ENCODE data around the gene HAO1. TPM values are rescaled to one million over a fixed set of nuclear protein-coding genes. Genes with fewer than 3 reads are reported as not detected.

Gene HAO1
- total RNA-seq, 1 experiment from 2014 or later: not detected

GRCh38 chr20:7866285-7866684 is 74.0 kb downstream of the HAO1 start:
- Mint-ChIP-seq H3K9me3 (ENCODE audit: unreplicated experiment) (no peaks in the 10 kb centered on the region), H3K4me3 (ENCODE audit: unreplicated experiment) (no peak overlapping the region), H3K4me1 (ENCODE audit: insufficient read depth, unreplicated experiment) (no peaks in the 10 kb centered on the region), H3K27me3 (ENCODE audit: insufficient read depth, unreplicated experiment) (no peaks in the 10 kb centered on the region), H3K36me3 (ENCODE audit: insufficient read depth, unreplicated experiment) (no peaks in the 10 kb centered on the region), H3K27ac (ENCODE audit: low read depth, unreplicated experiment) (no peak overlapping the region)
- ChIA-PET POLR2A (interaction anchor here (1.0 kb wide), 1 partner anchor 595 kb away, joined by 3 read pairs; no protein-coding TSS in a partner anchor), CTCF (interaction anchor here (0.7 to 0.8 kb wide), 2 partner anchors 491 to 580 kb away, joined by 3 to 4 read pairs; no protein-coding TSS in a partner anchor)
- no TSS peak for BruUV-seq (replicated peaks)
- intact Hi-C loops (cut with micrococcal nuclease): no loop called here
- no peak for TF ChIP-seq CTCF (IDR thresholded peaks at IDR 0.05; ENCODE audit: unreplicated experiment)
- DNase-seq (ENCODE audit: unreplicated experiment): no peak

GRCh38 chr20:7859356-7859802 is 80.9 kb downstream of the HAO1 start:
- TF ChIP-seq CTCF (IDR thresholded peaks at IDR 0.05; ENCODE audit: unreplicated experiment): peak; percentile 50
- ChIA-PET CTCF (interaction anchor here (0.5 to 4.8 kb wide), 65 partner anchors 9 to 1612 kb away, joined by 3 to 31 read pairs (median 4); no protein-coding TSS in a partner anchor), POLR2A (interaction anchor here (0.7 to 1.2 kb wide), 4 partner anchors 124 to 487 kb away, joined by 3 read pairs; no protein-coding TSS in a partner anchor)
- Mint-ChIP-seq H3K27ac (ENCODE audit: low read depth, unreplicated experiment) (peak overlapping the region; percentile 23), H3K4me3 (ENCODE audit: unreplicated experiment) (no peak overlapping the region), H3K4me1 (ENCODE audit: insufficient read depth, unreplicated experiment) (peaks cover 33% of the 10 kb centered on the region), H3K9me3 (ENCODE audit: unreplicated experiment) (no peaks in the 10 kb centered on the region), H3K36me3 (ENCODE audit: insufficient read depth, unreplicated experiment) (no peaks in the 10 kb centered on the region), H3K27me3 (ENCODE audit: insufficient read depth, unreplicated experiment) (no peaks in the 10 kb centered on the region)
- peak; percentile 79 for DNase-seq (ENCODE audit: unreplicated experiment)
- intact Hi-C loops (cut with micrococcal nuclease): loop anchor here (1.0 to 10.0 kb wide), 11 partner anchors 125 to 1715 kb away; partner anchors contain the start of gene BMP2
- no TSS peak for BruUV-seq (replicated peaks)

GRCh38 chr20:7858734-7859250 is 81.5 kb downstream of the HAO1 start:
- intact Hi-C loops (cut with micrococcal nuclease): loop anchor here (1.0 to 10.0 kb wide), 11 partner anchors 124 to 1714 kb away; partner anchors contain the start of gene BMP2
- no peak for TF ChIP-seq CTCF (IDR thresholded peaks at IDR 0.05; ENCODE audit: unreplicated experiment)
- no TSS peak for BruUV-seq (replicated peaks)
- POLR2A ChIA-PET: interaction anchor here (0.6 to 1.2 kb wide), 6 partner anchors 12 to 1721 kb away, joined by 3 to 4 read pairs (median 3); no protein-coding TSS in a partner anchor
- H3K27me3 Mint-ChIP-seq (ENCODE audit: insufficient read depth, unreplicated experiment): no peaks in the 10 kb centered on the region
- H3K36me3 Mint-ChIP-seq (ENCODE audit: insufficient read depth, unreplicated experiment): no peaks in the 10 kb centered on the region
- H3K27ac Mint-ChIP-seq (ENCODE audit: low read depth, unreplicated experiment): peak overlapping the region; percentile 23
- H3K4me1 Mint-ChIP-seq (ENCODE audit: insufficient read depth, unreplicated experiment): peaks cover 39% of the 10 kb centered on the region
- DNase-seq (ENCODE audit: unreplicated experiment): no peak
- H3K9me3 Mint-ChIP-seq (ENCODE audit: unreplicated experiment): no peaks in the 10 kb centered on the region
- CTCF ChIA-PET: interaction anchor here (0.5 to 4.8 kb wide), 52 partner anchors 9 to 1611 kb away, joined by 3 to 31 read pairs (median 4); no protein-coding TSS in a partner anchor
- H3K4me3 Mint-ChIP-seq (ENCODE audit: unreplicated experiment): no peak overlapping the region

GRCh38 chr20:7856756-7857155 is 83.5 kb downstream of the HAO1 start:
- H3K4me3 Mint-ChIP-seq (ENCODE audit: unreplicated experiment): no peak overlapping the region
- peak overlapping the region; percentile 77 for H3K27ac Mint-ChIP-seq (ENCODE audit: low read depth, unreplicated experiment)
- peaks cover 39% of the 10 kb centered on the region for H3K4me1 Mint-ChIP-seq (ENCODE audit: insufficient read depth, unreplicated experiment)
- H3K36me3 Mint-ChIP-seq (ENCODE audit: insufficient read depth, unreplicated experiment): no peaks in the 10 kb centered on the region
- POLR2A ChIA-PET: interaction anchor here (0.7 to 2.6 kb wide), 2 partner anchors 15 to 807 kb away, joined by 3 to 9 read pairs; no protein-coding TSS in a partner anchor
- no peaks in the 10 kb centered on the region for H3K27me3 Mint-ChIP-seq (ENCODE audit: insufficient read depth, unreplicated experiment)
- no peaks in the 10 kb centered on the region for H3K9me3 Mint-ChIP-seq (ENCODE audit: unreplicated experiment)
- DNase-seq (ENCODE audit: unreplicated experiment): peak; percentile 97
- no TSS peak for BruUV-seq (replicated peaks)
- TF ChIP-seq CTCF (IDR thresholded peaks at IDR 0.05; ENCODE audit: unreplicated experiment): no peak
- intact Hi-C loops (cut with micrococcal nuclease): loop anchor here (5.0 to 10.0 kb wide), 5 partner anchors 122 to 1712 kb away; no protein-coding TSS in a partner anchor
- CTCF ChIA-PET: no interaction called here
